ENCODE measurements around the gene PHACTR4.

DNA sequence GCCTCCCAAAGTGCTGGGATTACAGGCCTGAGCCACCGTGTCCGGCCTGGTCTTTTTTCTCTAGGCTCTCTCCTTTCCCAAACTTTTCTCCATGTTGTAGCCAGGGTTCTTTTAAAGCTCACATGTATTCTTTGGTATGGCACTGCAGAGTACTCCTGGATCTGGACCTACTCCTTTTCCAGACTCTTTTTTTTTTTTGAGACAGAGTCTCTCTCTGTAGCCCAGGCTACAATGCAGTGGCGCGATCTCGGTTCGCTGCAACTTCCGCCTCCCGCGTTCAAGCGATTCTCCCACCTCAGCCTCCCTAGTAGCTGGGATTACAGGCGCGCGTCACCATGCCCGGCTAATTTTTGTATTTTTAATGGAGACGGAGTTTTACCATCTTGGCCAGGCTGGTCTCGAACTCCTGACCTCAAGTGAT lies 41.3 kb upstream of the PHACTR4 start:
- TF ChIP-seq EP300 (IDR thresholded peaks at IDR 0.05) (no peak), POLR2AphosphoS5 (IDR thresholded peaks at IDR 0.05) (no peak), POLR2A (IDR thresholded peaks at IDR 0.05) (no peak)
- TF ChIP-seq, protein P1, sequence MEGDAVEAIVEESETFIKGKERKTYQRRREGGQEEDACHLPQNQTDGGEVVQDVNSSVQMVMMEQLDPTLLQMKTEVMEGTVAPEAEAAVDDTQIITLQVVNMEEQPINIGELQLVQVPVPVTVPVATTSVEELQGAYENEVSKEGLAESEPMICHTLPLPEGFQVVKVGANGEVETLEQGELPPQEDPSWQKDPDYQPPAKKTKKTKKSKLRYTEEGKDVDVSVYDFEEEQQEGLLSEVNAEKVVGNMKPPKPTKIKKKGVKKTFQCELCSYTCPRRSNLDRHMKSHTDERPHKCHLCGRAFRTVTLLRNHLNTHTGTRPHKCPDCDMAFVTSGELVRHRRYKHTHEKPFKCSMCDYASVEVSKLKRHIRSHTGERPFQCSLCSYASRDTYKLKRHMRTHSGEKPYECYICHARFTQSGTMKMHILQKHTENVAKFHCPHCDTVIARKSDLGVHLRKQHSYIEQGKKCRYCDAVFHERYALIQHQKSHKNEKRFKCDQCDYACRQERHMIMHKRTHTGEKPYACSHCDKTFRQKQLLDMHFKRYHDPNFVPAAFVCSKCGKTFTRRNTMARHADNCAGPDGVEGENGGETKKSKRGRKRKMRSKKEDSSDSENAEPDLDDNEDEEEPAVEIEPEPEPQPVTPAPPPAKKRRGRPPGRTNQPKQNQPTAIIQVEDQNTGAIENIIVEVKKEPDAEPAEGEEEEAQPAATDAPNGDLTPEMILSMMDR (IDR thresholded peaks at IDR 0.05), result no peak

Measured in gastroesophageal sphincter (tissue), 3 donors.